GM12865 (cell line): ENCODE measurements around the gene NADK2.

ENCODE experiments used
- DNase-seq: peaks from one replicate; pipeline ENCODE4 v3.0.0; 2010; ENCODE audit warnings: low read depth
- H3K4me3 ChIP-seq: 2 replicates; pipeline ENCODE4 v1.5.1; 2011; ENCODE audit warnings: mild to moderate bottlenecking, low read depth, low read length, control low read depth
- CTCF ChIP-seq: IDR thresholded peaks from 2 replicates; pipeline ENCODE4 v1.5.1; 2011; ENCODE audit warnings: low read length, control low read depth, low read depth, inconsistent platforms; ENCODE audit not compliant: insufficient read depth; ENCODE audit errors: missing control alignments

NADK2 gene

GRCh38 chr5:36177715-36178523 is 63.8 kb downstream of the NADK2 start:
- H3K4me3 ChIP-seq, result no peak overlapping the region
- peak; percentile 22 for TF ChIP-seq CTCF
- peak; percentile 44 for DNase-seq

GRCh38 chr5:36177154-36177553 is 64.6 kb downstream of the NADK2 start:
- peak; percentile 68 for DNase-seq
- H3K4me3 ChIP-seq, result no peak overlapping the region
- no peak for TF ChIP-seq CTCF

DNA sequence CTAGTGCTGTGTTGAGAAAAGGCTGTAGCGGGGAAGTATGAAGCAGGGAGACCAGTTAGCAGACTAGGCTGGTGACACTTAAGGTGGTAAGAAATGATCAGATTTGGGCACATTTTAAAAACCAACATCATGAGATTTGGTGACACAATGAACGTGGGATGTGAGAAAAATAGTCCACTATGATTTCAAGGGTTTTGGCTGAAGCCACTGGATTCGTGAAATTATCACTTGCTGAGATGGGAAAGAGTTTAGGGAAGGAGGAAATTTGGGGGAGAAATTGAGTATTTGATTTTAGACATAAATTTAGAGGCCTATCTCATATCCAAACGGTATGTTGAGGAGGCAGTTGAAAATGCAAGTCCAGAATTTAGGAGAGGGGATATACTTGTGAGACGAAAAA is 66.7 kb downstream of the NADK2 start:
- DNase-seq, result no peak
- no peak for TF ChIP-seq CTCF
- no peak overlapping the region for H3K4me3 ChIP-seq

GRCh38 chr5:36174119-36174518 is 67.6 kb downstream of the NADK2 start:
- DNase-seq, result peak; percentile 32
- H3K4me3 ChIP-seq, result no peak overlapping the region
- no peak for TF ChIP-seq CTCF

- H3K4me3 ChIP-seq, result no peak overlapping the region
- DNase-seq, result no peak
- TF ChIP-seq CTCF, result no peak
Observed at GRCh38 chr5:36173426-36173825, 68.3 kb downstream of the NADK2 start.

DNA sequence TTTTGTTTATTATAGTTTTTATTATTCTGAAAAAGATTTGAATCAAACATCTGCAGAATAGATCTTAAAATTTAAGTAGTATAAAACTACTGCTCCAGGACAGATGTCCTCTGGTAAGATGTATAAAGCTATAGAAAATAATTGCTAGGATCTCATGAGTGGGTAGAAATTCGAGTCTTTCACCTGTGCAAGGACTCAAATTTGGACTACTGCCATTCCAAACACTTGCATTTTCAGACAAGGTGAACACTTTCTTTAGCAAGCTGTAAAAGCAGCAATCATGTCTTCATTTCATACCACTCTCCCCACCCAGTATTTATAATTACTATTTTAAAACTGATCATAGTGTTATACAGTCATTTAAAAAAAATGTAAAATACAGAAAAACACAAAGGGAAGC is 69.1 kb downstream of the NADK2 start:
- DNase-seq, result no peak
- H3K4me3 ChIP-seq, result no peak overlapping the region
- TF ChIP-seq CTCF, result no peak
